AG04450 (cell line): ENCODE measurements around the gene HEYL. TPM values are rescaled to one million over a fixed set of nuclear protein-coding genes. Genes with fewer than 3 reads are reported as not detected.

ENCODE experiments used
- CTCF ChIA-PET: fragments of 300-600, 350-600 bp; formaldehyde crosslinking; extraction: SDS; loops from one replicate; lab custom pipeline; 2022; ENCODE audit warnings: antibody characterized with exemption, inconsistent platforms; lab: Charles Lee
- POLR2A ChIA-PET: fragments of 350-600 bp; formaldehyde crosslinking; extraction: SDS; loops from one replicate; lab custom pipeline; 2021; ENCODE audit warnings: antibody characterized with exemption, inconsistent platforms; lab: Yijun Ruan, JAX
- DNase-seq: peaks from one replicate; pipeline ENCODE4 v3.0.0-alpha.2; 2011; ENCODE audit warnings: low read depth, low spot score
- H3K27ac ChIP-seq: one replicate; pipeline ENCODE4 v1.5.1; 2012; ENCODE audit warnings: low read depth, low read length, control low read depth
- H3K27me3 ChIP-seq: one replicate; pipeline ENCODE4 v1.6.0; 2012; ENCODE audit warnings: low read length; ENCODE audit not compliant: control insufficient read depth, insufficient read depth
- H3K4me3 ChIP-seq: 2 replicates; pipeline ENCODE4 v1.5.1; 2011; ENCODE audit warnings: mild to moderate bottlenecking, low read depth, low read length, control low read depth
- H3K9me3 ChIP-seq: 2 replicates; pipeline ENCODE4 v1.5.1; 2012; ENCODE audit warnings: low read length; ENCODE audit not compliant: control insufficient read depth, insufficient read depth
- polyA plus RNA-seq: library from polyadenylated mRNA; depleted of rRNA; stranded (reverse); fragments of >200 nt; gene quantifications from 2 replicates; pipeline ENCODE4 v1.2.3, GENCODE V29; 2011; rRNA removed
- TF ChIP-seq, protein P1 (sequence below): IDR thresholded peaks from 2 replicates; pipeline ENCODE4 v1.5.1; 2011; ENCODE audit warnings: low read depth, low read length, control low read depth, inconsistent platforms

The HEYL gene
- polyA plus RNA-seq, 1 experiment: 0.14 TPM

DNA sequence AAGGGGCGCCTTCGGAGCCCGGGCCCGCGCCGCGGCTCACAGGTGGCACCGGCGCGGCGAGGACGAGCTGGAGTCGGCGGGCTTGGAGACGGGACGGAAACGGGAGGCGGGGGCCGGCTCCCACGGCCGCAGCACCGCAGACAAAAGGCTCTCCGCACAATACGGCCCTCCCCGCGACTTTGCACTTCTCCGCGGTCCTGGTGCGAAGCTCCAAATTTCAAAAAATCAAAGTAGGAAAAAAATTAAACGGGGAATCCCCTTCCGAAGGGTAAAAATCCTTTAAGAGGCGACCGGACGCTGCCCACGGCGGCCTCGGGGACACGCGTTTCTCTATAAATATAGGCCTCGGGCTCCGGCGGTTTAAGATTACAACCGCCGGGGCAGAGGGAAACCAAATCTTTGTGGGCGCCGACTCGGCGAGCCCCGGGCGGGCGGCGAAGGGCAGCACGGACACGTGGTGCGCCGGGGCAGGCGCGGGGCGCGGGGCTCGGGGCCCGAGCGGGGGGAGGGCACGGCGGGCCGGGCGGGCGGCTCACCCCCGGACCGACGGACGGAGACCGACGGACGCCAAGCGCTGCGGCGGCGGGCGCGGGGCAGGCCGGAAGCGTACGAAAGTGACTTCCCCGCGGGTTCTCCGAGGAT is 63.3 kb downstream of the HEYL start:
- Histone ChIP-seq H3K27me3 (peaks cover 2% of the 10 kb centered on the region), H3K9me3 (no peaks in the 10 kb centered on the region; the same call in 1 of the 2 replicates), H3K4me3 (peak overlapping the region; percentile 83), H3K27ac (peak overlapping the region; percentile 68)
- ChIA-PET CTCF (interaction anchor here (0.6 to 4.9 kb wide), 7 partner anchors 27 to 698 kb away, joined by 3 to 15 read pairs (median 6); no protein-coding TSS in a partner anchor), POLR2A (interaction anchor here (1.5 kb wide), 1 partner anchor 35 kb away, joined by 3 read pairs; no protein-coding TSS in a partner anchor)
- no peak for DNase-seq
- TF ChIP-seq, protein P1, sequence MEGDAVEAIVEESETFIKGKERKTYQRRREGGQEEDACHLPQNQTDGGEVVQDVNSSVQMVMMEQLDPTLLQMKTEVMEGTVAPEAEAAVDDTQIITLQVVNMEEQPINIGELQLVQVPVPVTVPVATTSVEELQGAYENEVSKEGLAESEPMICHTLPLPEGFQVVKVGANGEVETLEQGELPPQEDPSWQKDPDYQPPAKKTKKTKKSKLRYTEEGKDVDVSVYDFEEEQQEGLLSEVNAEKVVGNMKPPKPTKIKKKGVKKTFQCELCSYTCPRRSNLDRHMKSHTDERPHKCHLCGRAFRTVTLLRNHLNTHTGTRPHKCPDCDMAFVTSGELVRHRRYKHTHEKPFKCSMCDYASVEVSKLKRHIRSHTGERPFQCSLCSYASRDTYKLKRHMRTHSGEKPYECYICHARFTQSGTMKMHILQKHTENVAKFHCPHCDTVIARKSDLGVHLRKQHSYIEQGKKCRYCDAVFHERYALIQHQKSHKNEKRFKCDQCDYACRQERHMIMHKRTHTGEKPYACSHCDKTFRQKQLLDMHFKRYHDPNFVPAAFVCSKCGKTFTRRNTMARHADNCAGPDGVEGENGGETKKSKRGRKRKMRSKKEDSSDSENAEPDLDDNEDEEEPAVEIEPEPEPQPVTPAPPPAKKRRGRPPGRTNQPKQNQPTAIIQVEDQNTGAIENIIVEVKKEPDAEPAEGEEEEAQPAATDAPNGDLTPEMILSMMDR: no peak

GRCh38 chr1:39575191-39576015 is 64.0 kb downstream of the HEYL start:
- CTCF ChIA-PET: interaction anchor here (0.6 to 4.9 kb wide), 6 partner anchors 13 to 697 kb away, joined by 3 to 15 read pairs (median 7); no protein-coding TSS in a partner anchor
- DNase-seq: no peak
- TF ChIP-seq, protein P1: no peak
- Histone ChIP-seq H3K27ac (peak overlapping the region; percentile 61), H3K9me3 (no peaks in the 10 kb centered on the region; the same call in 1 of the 2 replicates), H3K27me3 (no peaks in the 10 kb centered on the region), H3K4me3 (peak overlapping the region; percentile 83)
- POLR2A ChIA-PET: interaction anchor here (1.5 kb wide), 1 partner anchor 35 kb away, joined by 3 read pairs; no protein-coding TSS in a partner anchor

- ChIA-PET CTCF (interaction anchor here (0.6 to 4.9 kb wide), 5 partner anchors 12 to 476 kb away, joined by 3 to 15 read pairs (median 6); no protein-coding TSS in a partner anchor), POLR2A (interaction anchor here (0.5 to 2.3 kb wide), 3 partner anchors 12 to 34 kb away, joined by 3 to 5 read pairs (median 4); no protein-coding TSS in a partner anchor)
- H3K9me3 ChIP-seq: no peaks in the 10 kb centered on the region; the same call in 1 of the 2 replicates
- no peaks in the 10 kb centered on the region for H3K27me3 ChIP-seq
- TF ChIP-seq, protein P1: no peak
- no peak for DNase-seq
- no peak overlapping the region for H3K27ac ChIP-seq
- H3K4me3 ChIP-seq: peak overlapping the region; percentile 83
Measured at GRCh38 chr1:39574646-39575045, 64.8 kb downstream of the HEYL start.

Other genes with a start within 250 kb of the HEYL start
- not detected in 2 replicates for gene BMP8A, start 148.0 kb downstream of the HEYL start, polyA plus RNA-seq
- 67.5 and 90.3 TPM in 2 replicates for gene PABPC4, start 62.9 kb downstream of the HEYL start, polyA plus RNA-seq
- not detected in 2 replicates for gene NT5C1A, start 32.5 kb upstream of the HEYL start, polyA plus RNA-seq
- gene HPCAL4, start 51.8 kb upstream of the HEYL start, polyA plus RNA-seq: not detected in 2 replicates
- gene PPIE, start 99.2 kb upstream of the HEYL start, polyA plus RNA-seq: 68.0 and 72.5 TPM in 2 replicates
- 0.06 and 0.20 TPM in 2 replicates for gene OXCT2, start 131.7 kb upstream of the HEYL start, polyA plus RNA-seq
- not detected in 2 replicates for gene BMP8B, start 149.2 kb upstream of the HEYL start, polyA plus RNA-seq
- 18.0 and 22.0 TPM in 2 replicates for gene TRIT1, start 243.9 kb upstream of the HEYL start, polyA plus RNA-seq